Neural crest cell (in vitro differentiated cells): ENCODE results near the gene RDH13. TPM values are rescaled to one million over a fixed set of nuclear protein-coding genes. Genes with fewer than 3 reads are reported as not detected.
"Not testable (repeated sequence)": the region's sequence is repeated elsewhere in the genome, so short reads cannot be mapped to it uniquely, and the experiment has no call there.

Experiments
- DNase-seq: peaks from one replicate; pipeline ENCODE4 v3.0.0; 2021; ENCODE audit warnings: low read depth, mixed read lengths, low spot score
- H3K27ac Mint-ChIP-seq: one replicate; pipeline ENCODE4 v1.8.0; 2021; ENCODE audit warnings: mild to moderate bottlenecking, mixed read lengths; ENCODE audit not compliant: unreplicated experiment
- H3K27me3 Mint-ChIP-seq: 2 replicates; pipeline ENCODE4 v1.8.0; 2021; ENCODE audit warnings: low read depth, mild to moderate bottlenecking, mixed read lengths
- H3K36me3 Mint-ChIP-seq: 2 replicates; pipeline ENCODE4 v1.8.0; 2021; ENCODE audit warnings: low read depth, mild to moderate bottlenecking, mixed read lengths
- H3K4me1 Mint-ChIP-seq: 2 replicates; pipeline ENCODE4 v1.8.0; 2021; ENCODE audit warnings: mixed read lengths
- H3K4me3 Mint-ChIP-seq: one replicate; pipeline ENCODE4 v1.8.0; 2021; ENCODE audit warnings: mild to moderate bottlenecking, mixed read lengths
- H3K9me3 Mint-ChIP-seq: 2 replicates; pipeline ENCODE4 v1.8.0; 2021; ENCODE audit warnings: mixed read lengths
- total RNA-seq: library from RNA; stranded (reverse); gene quantifications from 2 replicates; pipeline ENCODE4 v1.2.1, GENCODE V29; 2021
- TF ChIP-seq, protein P1 (sequence below): fragments of 200-600 bp; sonication (generic); conservative IDR thresholded peaks from 2 replicates; pipeline ENCODE4 v1.5.0; 2021; ENCODE audit warnings: antibody characterized with exemption, mild to moderate bottlenecking

The RDH13 gene
- total RNA-seq, 1 donor from 2014 or later, result 19.9 TPM

DNA sequence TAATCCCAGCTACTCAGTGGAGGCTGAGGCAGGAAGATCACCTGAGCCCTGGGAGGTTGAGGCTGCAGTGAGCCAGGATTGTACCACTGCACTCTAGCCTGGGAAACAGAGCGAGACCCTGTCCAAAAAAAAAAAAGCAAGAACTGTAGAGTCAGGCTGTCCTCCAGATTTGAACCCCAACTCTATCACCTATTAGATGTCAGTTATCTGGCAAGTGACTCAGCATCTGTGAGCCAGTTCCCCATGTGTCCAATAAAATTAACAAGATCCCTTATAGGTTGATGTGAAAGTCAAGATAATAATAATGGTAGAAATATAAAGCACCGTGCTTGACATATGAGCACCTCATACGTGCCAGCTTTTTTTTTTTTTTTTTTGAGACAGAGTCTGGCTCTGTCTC is 46.9 kb downstream of the RDH13 start:
- Mint-ChIP-seq H3K9me3 (no peaks in the 10 kb centered on the region), H3K4me1 (no peaks in the 10 kb centered on the region)

DNA sequence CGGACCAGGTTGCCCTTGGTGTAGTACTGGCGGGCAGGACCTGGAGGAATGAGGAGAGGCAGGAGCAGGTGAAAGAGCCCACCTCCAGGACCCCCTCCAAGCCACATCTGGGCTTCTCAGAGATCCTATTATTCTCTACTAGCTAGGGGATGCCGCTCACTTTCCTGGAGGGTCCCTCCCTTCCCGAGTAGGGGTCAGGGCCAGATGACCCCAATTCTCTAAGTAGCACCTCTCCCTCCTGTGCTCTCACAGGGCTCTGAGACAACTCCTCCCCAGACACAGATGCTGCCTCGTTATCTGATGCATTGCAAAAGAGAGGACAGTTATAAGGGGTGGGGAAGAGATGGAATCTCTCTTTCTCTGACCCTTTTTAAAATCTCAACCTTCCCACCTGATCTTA is 47.8 kb downstream of the RDH13 start:
- H3K27ac Mint-ChIP-seq, result no peak overlapping the region
- H3K27me3 Mint-ChIP-seq, result peaks cover 17% of the 10 kb centered on the region
- TF ChIP-seq, protein P1, sequence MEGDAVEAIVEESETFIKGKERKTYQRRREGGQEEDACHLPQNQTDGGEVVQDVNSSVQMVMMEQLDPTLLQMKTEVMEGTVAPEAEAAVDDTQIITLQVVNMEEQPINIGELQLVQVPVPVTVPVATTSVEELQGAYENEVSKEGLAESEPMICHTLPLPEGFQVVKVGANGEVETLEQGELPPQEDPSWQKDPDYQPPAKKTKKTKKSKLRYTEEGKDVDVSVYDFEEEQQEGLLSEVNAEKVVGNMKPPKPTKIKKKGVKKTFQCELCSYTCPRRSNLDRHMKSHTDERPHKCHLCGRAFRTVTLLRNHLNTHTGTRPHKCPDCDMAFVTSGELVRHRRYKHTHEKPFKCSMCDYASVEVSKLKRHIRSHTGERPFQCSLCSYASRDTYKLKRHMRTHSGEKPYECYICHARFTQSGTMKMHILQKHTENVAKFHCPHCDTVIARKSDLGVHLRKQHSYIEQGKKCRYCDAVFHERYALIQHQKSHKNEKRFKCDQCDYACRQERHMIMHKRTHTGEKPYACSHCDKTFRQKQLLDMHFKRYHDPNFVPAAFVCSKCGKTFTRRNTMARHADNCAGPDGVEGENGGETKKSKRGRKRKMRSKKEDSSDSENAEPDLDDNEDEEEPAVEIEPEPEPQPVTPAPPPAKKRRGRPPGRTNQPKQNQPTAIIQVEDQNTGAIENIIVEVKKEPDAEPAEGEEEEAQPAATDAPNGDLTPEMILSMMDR, result no peak
- no peaks in the 10 kb centered on the region for H3K36me3 Mint-ChIP-seq
- DNase-seq, result no peak
- no peaks in the 10 kb centered on the region for H3K4me1 Mint-ChIP-seq
- no peaks in the 10 kb centered on the region for H3K9me3 Mint-ChIP-seq
- no peak overlapping the region for H3K4me3 Mint-ChIP-seq

More for the DNA sequence above, 46.9 kb downstream of the RDH13 start:
- peaks cover 11% of the 10 kb centered on the region for H3K27me3 Mint-ChIP-seq
- H3K4me3 Mint-ChIP-seq, result no peak overlapping the region
- no peak for DNase-seq
- no peak overlapping the region for H3K27ac Mint-ChIP-seq
- TF ChIP-seq, protein P1, result no peak
- no peaks in the 10 kb centered on the region for H3K36me3 Mint-ChIP-seq

- no peaks in the 10 kb centered on the region for H3K4me1 Mint-ChIP-seq
- TF ChIP-seq, protein P1, result no peak
- H3K4me3 Mint-ChIP-seq, result no peak overlapping the region
- H3K9me3 Mint-ChIP-seq, result no peaks in the 10 kb centered on the region
- H3K27ac Mint-ChIP-seq, result no peak overlapping the region
- H3K27me3 Mint-ChIP-seq, result peaks cover 17% of the 10 kb centered on the region
- DNase-seq, result no peak
- H3K36me3 Mint-ChIP-seq, result no peaks in the 10 kb centered on the region
These were observed 48.2 kb downstream of the RDH13 start for GRCh38 chr19:55014714-55015113.

DNA sequence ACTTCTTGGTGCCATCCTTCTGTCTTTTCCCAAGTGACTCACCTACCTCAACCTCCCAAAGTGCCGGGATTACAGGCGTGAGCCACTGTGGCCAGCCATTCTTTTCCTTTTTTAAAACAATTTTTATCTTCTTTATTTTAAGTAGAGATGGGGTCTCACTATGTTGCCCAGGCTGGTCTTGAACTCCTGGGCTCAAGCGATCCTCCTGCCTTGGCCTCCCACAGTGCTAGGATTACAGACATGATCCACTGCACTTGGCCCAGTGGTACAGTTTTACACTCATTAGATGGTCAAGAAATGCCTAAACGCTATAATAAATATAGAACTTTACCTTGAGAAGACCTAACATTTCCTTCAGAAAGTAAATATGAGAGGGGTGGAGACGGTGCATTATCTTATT is 49.4 kb downstream of the RDH13 start:
- Mint-ChIP-seq H3K4me3 (no peak overlapping the region), H3K4me1 (no peaks in the 10 kb centered on the region), H3K27ac (peak overlapping the region; percentile 43), H3K27me3 (peaks cover 27% of the 10 kb centered on the region), H3K9me3 (no peaks in the 10 kb centered on the region), H3K36me3 (peaks cover 3% of the 10 kb centered on the region)
- DNase-seq, result no peak
- TF ChIP-seq, protein P1, result no peak

DNA sequence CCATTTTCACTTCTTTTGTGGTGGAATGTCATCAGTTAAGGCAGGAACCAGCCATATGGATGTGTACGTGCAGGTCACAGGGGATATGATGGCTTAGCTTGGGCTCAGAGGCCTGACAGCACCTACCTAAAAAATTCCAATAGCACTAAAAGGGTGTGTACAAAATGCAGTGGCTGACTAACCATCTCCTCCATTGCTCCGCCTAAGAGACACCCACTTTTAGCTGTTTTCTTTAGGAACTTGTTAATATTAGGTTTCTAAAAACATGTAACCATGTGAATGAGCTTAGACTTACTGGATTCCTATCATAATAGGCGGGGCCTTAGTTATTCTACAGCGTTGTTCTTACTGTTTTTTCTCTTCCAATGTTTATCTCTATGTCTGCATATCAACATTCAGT is 50.6 kb downstream of the RDH13 start:
- Mint-ChIP-seq H3K4me1 (peaks cover 12% of the 10 kb centered on the region), H3K27ac (no peak overlapping the region), H3K4me3 (no peak overlapping the region), H3K36me3 (peaks cover 3% of the 10 kb centered on the region), H3K27me3 (peaks cover 38% of the 10 kb centered on the region), H3K9me3 (no peaks in the 10 kb centered on the region)
- TF ChIP-seq, protein P1, result no peak
- DNase-seq, result no peak

GRCh38 chr19:55010561-55010960 is 52.4 kb downstream of the RDH13 start:
- not testable (repeated sequence) for H3K4me3 Mint-ChIP-seq, H3K9me3 Mint-ChIP-seq, DNase-seq, H3K27ac Mint-ChIP-seq, H3K36me3 Mint-ChIP-seq
- H3K27me3 Mint-ChIP-seq, result peaks cover 44% of the 10 kb centered on the region
- H3K4me1 Mint-ChIP-seq, result peaks cover 26% of the 10 kb centered on the region

DNA sequence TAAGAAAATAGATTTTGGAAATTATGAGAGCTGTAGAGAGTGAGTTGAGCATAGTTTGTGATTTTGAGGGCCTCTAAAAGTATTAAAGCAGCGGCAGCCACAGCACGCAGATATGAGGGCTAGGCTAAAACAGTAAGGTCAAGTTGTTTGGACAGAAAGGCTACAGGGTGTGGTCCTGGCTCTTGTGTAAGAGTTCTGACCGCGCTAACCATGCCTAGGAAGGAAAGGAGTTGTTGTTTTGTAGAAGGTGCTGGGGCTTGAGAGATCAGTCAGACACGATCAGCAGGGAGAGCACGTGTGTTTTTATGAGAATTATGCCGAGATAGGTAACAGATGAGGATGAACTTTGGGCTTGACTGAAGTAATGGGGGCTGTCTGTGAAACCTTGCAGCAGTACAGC is 54.2 kb downstream of the RDH13 start:
- H3K27me3 Mint-ChIP-seq, result peaks cover 57% of the 10 kb centered on the region

GRCh38 chr19:55008189-55008588 is 54.8 kb downstream of the RDH13 start:
- peaks cover 57% of the 10 kb centered on the region for H3K27me3 Mint-ChIP-seq
- H3K36me3 Mint-ChIP-seq, result peaks cover 20% of the 10 kb centered on the region
- H3K4me3 Mint-ChIP-seq, H3K27ac Mint-ChIP-seq, DNase-seq, H3K9me3 Mint-ChIP-seq: not testable (repeated sequence)
- H3K4me1 Mint-ChIP-seq, result peaks cover 26% of the 10 kb centered on the region

More for the DNA sequence above, 54.2 kb downstream of the RDH13 start:
- H3K27ac Mint-ChIP-seq, H3K4me3 Mint-ChIP-seq, DNase-seq, H3K9me3 Mint-ChIP-seq: not testable (repeated sequence)
- Mint-ChIP-seq H3K4me1 (peaks cover 26% of the 10 kb centered on the region), H3K36me3 (peaks cover 19% of the 10 kb centered on the region)

DNA sequence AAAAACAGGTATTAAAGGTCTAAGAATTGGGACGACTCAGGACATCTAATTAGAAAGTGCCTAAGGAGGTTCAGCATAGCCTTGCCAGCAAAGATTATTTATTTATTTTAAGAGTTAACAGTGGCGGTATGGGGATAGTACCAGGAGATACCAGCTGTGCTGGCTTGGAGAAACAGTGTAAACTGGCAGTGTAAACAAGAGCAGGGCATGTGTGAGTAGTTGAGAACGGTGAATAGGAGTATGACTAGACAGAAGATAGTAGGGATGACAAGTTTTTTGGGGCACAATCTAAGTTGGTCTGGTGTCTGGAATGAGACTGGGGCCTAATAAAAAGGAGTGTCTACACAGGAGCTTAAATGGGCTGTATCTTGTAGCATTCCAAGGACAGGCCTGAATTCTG is 55.4 kb downstream of the RDH13 start:
- Mint-ChIP-seq H3K4me3 (peak overlapping the region; percentile 38), H3K36me3 (peaks cover 20% of the 10 kb centered on the region), H3K27me3 (peaks cover 57% of the 10 kb centered on the region), H3K4me1 (peaks cover 26% of the 10 kb centered on the region)
- H3K9me3 Mint-ChIP-seq, H3K27ac Mint-ChIP-seq, DNase-seq: not testable (repeated sequence)
